H1 (cell line): ENCODE results near the gene OSBPL2. TPM values are rescaled to one million over a fixed set of nuclear protein-coding genes. Genes with fewer than 3 reads are reported as not detected.

Source experiments
- CTCF ChIA-PET: fragments of 300-600 bp; sonication (Branson Sonifier 250); formaldehyde crosslinking; loops from one replicate; lab custom pipeline; 2021; ENCODE audit not compliant: partially characterized antibody; lab: Charles Lee
- POLR2A ChIA-PET: fragments of 300-600 bp; sonication (Branson Sonifier 250); formaldehyde crosslinking; loops from one replicate; lab custom pipeline; 2021; ENCODE audit warnings: inconsistent platforms; ENCODE audit not compliant: partially characterized antibody; lab: Charles Lee
- DNase-seq, 2 experiments: peaks; one replicate each; pipeline versions ENCODE4 v3.0.0 to v3.0.0-alpha.2; 2010 to 2022; ENCODE audit warnings: low spot score in 2 of 2, low read depth in 1 of 2, mixed read lengths in 1 of 2
- FAIRE-seq: peaks from 2 replicates; lab custom pipeline; 2011; peaks lifted over from hg19 to GRCh38; lab: Jason Lieb, UNC
- H2AFZ ChIP-seq: 2 replicates; pipeline ENCODE4 v1.8.1; 2012; ENCODE audit warnings: low read length, inconsistent platforms
- H2AK5ac ChIP-seq: 2 replicates; pipeline ENCODE4 v1.6.1; 2013; ENCODE audit warnings: low read depth, low read length
- H2BK120ac ChIP-seq: replicated peaks from 2 replicates; pipeline ENCODE3; 2013; ENCODE audit warnings: low read depth, low read length, inconsistent platforms
- H2BK12ac ChIP-seq: 2 replicates; pipeline ENCODE4 v1.6.1; 2013; ENCODE audit warnings: low read depth, low read length
- H2BK15ac ChIP-seq: 2 replicates; pipeline ENCODE4 v1.6.1; 2013; ENCODE audit warnings: low read length
- H2BK20ac ChIP-seq: 2 replicates; pipeline ENCODE4 v1.6.1; 2013; ENCODE audit warnings: low read length
- H2BK5ac ChIP-seq: 2 replicates; pipeline ENCODE4 v1.6.1; 2013; ENCODE audit warnings: low read depth, low read length
- H3K14ac ChIP-seq: 2 replicates; pipeline ENCODE4 v1.6.1; 2013; ENCODE audit warnings: inconsistent platforms; ENCODE audit not compliant: insufficient read length
- H3K18ac ChIP-seq: 2 replicates; pipeline ENCODE4 v1.6.1; 2013; ENCODE audit warnings: low read length; ENCODE audit errors: extremely low read depth
- H3K23ac ChIP-seq: 2 replicates; pipeline ENCODE4 v1.6.1; 2013; ENCODE audit warnings: inconsistent platforms; ENCODE audit not compliant: insufficient read length
- H3K23me2 ChIP-seq: 2 replicates; pipeline ENCODE4 v1.6.1; 2013; ENCODE audit warnings: low read depth, low read length
- H3K27ac ChIP-seq: 2 replicates; pipeline ENCODE4 v1.6.1; 2011; ENCODE audit warnings: low read depth, low read length, inconsistent platforms
- H3K27me3 ChIP-seq, 4 experiments: replicated peaks in 1 of 4; 1 replicate in 1 of 4; 2 replicates in 3 of 4; pipeline versions ENCODE4 v1.6.1 to v1.8.1; 2011 to 2013; ENCODE audit warnings: low read length in 3 of 4, mild to moderate bottlenecking in 3 of 4, inconsistent platforms in 2 of 4, mixed read lengths in 2 of 4, moderate library complexity in 1 of 4; ENCODE audit not compliant: control insufficient read depth in 3 of 4, insufficient read depth in 3 of 4; ENCODE audit errors: extremely low read depth in 1 of 4
- H3K36me3 ChIP-seq, 4 experiments: 2 replicates each; pipeline versions ENCODE4 v1.6.1 to v1.8.1; 2011 to 2013; ENCODE audit warnings: mild to moderate bottlenecking in 4 of 4, low read length in 3 of 4, moderate library complexity in 2 of 4, control low read depth in 1 of 4, inconsistent platforms in 1 of 4; ENCODE audit not compliant: insufficient read depth in 4 of 4, control insufficient read depth in 2 of 4
- H3K4ac ChIP-seq: replicated peaks from 2 replicates; pipeline ENCODE3; 2013; ENCODE audit warnings: low read length, low read depth, mixed read lengths, inconsistent platforms; ENCODE audit not compliant: insufficient read length
- H3K4me1 ChIP-seq, 4 experiments: replicated peaks in 1 of 4; 1 replicate in 1 of 4; 2 replicates in 3 of 4; pipeline versions ENCODE4 v1.6.1 to v1.8.1; 2011 to 2013; ENCODE audit warnings: low read length in 3 of 4, inconsistent platforms in 2 of 4, mixed read lengths in 1 of 4; ENCODE audit not compliant: insufficient read depth in 4 of 4, control insufficient read depth in 3 of 4
- H3K4me2 ChIP-seq, 2 experiments: 2 replicates each; pipeline versions ENCODE4 v1.6.1 to v1.8.1; 2011 to 2013; ENCODE audit warnings: low read depth in 2 of 2, low read length in 2 of 2, control low read depth in 1 of 2, inconsistent platforms in 1 of 2, mild to moderate bottlenecking in 1 of 2; ENCODE audit not compliant: insufficient read depth in 1 of 2
- H3K4me3 ChIP-seq, 4 experiments: fragments of 200-600, 300-600 bp in 1 of 4; sonication (generic), shearing (Covaris generic), sonication (Bioruptor Twin) in 1 of 4; 2 replicates each; pipeline versions ENCODE4 v1.5.1 to v1.8.1; 2011 to 2016; ENCODE audit warnings: low read length in 4 of 4, low read depth in 3 of 4, control low read depth in 2 of 4, inconsistent platforms in 2 of 4, mild to moderate bottlenecking in 2 of 4, mixed read lengths in 1 of 4, moderate library complexity in 1 of 4; ENCODE audit not compliant: insufficient read depth in 2 of 4; ENCODE audit errors: extremely low read depth in 1 of 4
- H3K56ac ChIP-seq: replicated peaks from 2 replicates; pipeline ENCODE3; 2013; ENCODE audit warnings: low read depth, mild to moderate bottlenecking, mixed read lengths, low read length, inconsistent platforms; ENCODE audit not compliant: insufficient read length
- H3K79me1 ChIP-seq: 2 replicates; pipeline ENCODE4 v1.6.1; 2013; ENCODE audit warnings: low read depth, low read length, control low read depth
- H3K79me2 ChIP-seq, 2 experiments: 2 replicates each; pipeline versions ENCODE4 v1.6.1 to v1.8.1; 2012 to 2013; ENCODE audit warnings: low read length in 2 of 2, mild to moderate bottlenecking in 2 of 2, inconsistent platforms in 1 of 2; ENCODE audit not compliant: insufficient read depth in 2 of 2, control insufficient read depth in 1 of 2
- H3K9ac ChIP-seq, 4 experiments: replicated peaks in 1 of 4; 1 replicate in 1 of 4; 2 replicates in 3 of 4; pipeline versions ENCODE4 v1.6.1 to v1.8.1; 2011 to 2013; ENCODE audit warnings: low read depth in 3 of 4, low read length in 3 of 4, control low read depth in 2 of 4, mild to moderate bottlenecking in 2 of 4, moderate library complexity in 2 of 4, inconsistent platforms in 1 of 4; ENCODE audit errors: extremely low read depth in 1 of 4
- H3K9me3 ChIP-seq, 2 experiments: 2 replicates each; pipeline versions ENCODE4 v1.6.1 to v1.8.1; 2012 to 2013; ENCODE audit warnings: mild to moderate bottlenecking in 2 of 2, moderate library complexity in 2 of 2, control low read depth in 1 of 2, inconsistent platforms in 1 of 2, low read depth in 1 of 2, low read length in 1 of 2, mixed read lengths in 1 of 2; ENCODE audit not compliant: insufficient read depth in 2 of 2
- H4K20me1 ChIP-seq, 2 experiments: replicated peaks in 1 of 2; 2 replicates each; pipeline versions ENCODE3 to v1.8.1; 2011 to 2013; ENCODE audit warnings: inconsistent platforms in 2 of 2, low read length in 2 of 2, mild to moderate bottlenecking in 1 of 2; ENCODE audit not compliant: insufficient read depth in 2 of 2, control insufficient read depth in 1 of 2
- H4K5ac ChIP-seq: 2 replicates; pipeline ENCODE4 v1.6.1; 2013; ENCODE audit warnings: low read length, low read depth, mixed read lengths, inconsistent platforms; ENCODE audit not compliant: insufficient read length
- H4K8ac ChIP-seq: 2 replicates; pipeline ENCODE4 v1.8.0; 2013; ENCODE audit warnings: mild to moderate bottlenecking, moderate library complexity, low read length, inconsistent platforms; ENCODE audit not compliant: insufficient read depth; ENCODE audit errors: extremely low read depth
- H4K91ac ChIP-seq: replicated peaks from 2 replicates; pipeline ENCODE3; 2013; ENCODE audit warnings: low read length, mixed read lengths, inconsistent platforms; ENCODE audit not compliant: insufficient read length
- FOSL1 ChIP-seq: IDR thresholded peaks from 2 replicates; pipeline ENCODE4 v1.6.1; 2011; ENCODE audit warnings: mild to moderate bottlenecking, low read depth, low read length, moderate library complexity; ENCODE audit not compliant: insufficient read depth
- GABPA ChIP-seq: IDR thresholded peaks from 2 replicates; pipeline ENCODE4 v1.6.1; 2011; ENCODE audit warnings: mild to moderate bottlenecking, low read length, moderate library complexity, borderline replicate concordance; ENCODE audit not compliant: insufficient read depth
- POU5F1 ChIP-seq: IDR thresholded peaks from 2 replicates; pipeline ENCODE4 v1.6.1; 2011; ENCODE audit warnings: low read depth, mild to moderate bottlenecking, low read length, moderate library complexity
- SP1 ChIP-seq: IDR thresholded peaks from 2 replicates; pipeline ENCODE4 v1.6.1; 2011; ENCODE audit warnings: low read depth, low read length
- SP2 ChIP-seq: IDR thresholded peaks from 2 replicates; pipeline ENCODE4 v1.6.1; 2012; ENCODE audit warnings: mild to moderate bottlenecking, low read length, inconsistent platforms
- SP4 ChIP-seq: IDR thresholded peaks from 2 replicates; pipeline ENCODE4 v1.6.1; 2012; ENCODE audit warnings: low read length, inconsistent platforms
- WGBS, 2 experiments: shearing (Covaris generic) in 1 of 2; methylation state at CpG; one replicate each; pipeline versions ENCODE4 v1.1.6 to v1.1.7; 2013 to 2015; ENCODE audit warnings: low lambda C conversion rate in 2 of 2, mixed read lengths in 2 of 2, inconsistent platforms in 1 of 2, low coverage in 1 of 2, missing lambda C conversion rate in 1 of 2; ENCODE audit not compliant: insufficient replicate concordance in 2 of 2, insufficient coverage in 1 of 2, insufficient read length in 1 of 2; ENCODE audit errors: extremely low coverage in 1 of 2, missing lambda C conversion rate in 1 of 2; 5-methylcytosine and 5-hydroxymethylcytosine counted together
- long read RNA-seq, 2 experiments: library from RNA in 1 of 2; library from capped mRNA in 1 of 2; stranded (forward); transcript quantifications; one replicate each; pipeline ENCODE4 v2.0.0, GENCODE V29; 2021; ENCODE audit warnings: inconsistent platforms in 1 of 2
- polyA minus RNA-seq, 3 experiments: library from RNA; depleted of rRNA, polyadenylated mRNA; stranded (reverse); fragments of >200 nt; gene quantifications; 1 replicate in 2 of 3; 2 replicates in 1 of 3; pipeline ENCODE4 v1.2.3, GENCODE V29; 2011
- polyA plus RNA-seq, 7 experiments: library from polyadenylated mRNA; depleted of rRNA in 3 of 7; stranded (reverse) in 5 of 7; unstranded in 2 of 7; fragments of >200 nt in 5 of 7; fragments of 200-250 nt in 2 of 7; gene quantifications; 1 replicate in 5 of 7; 2 replicates in 1 of 7; 4 replicates in 1 of 7; pipeline versions ENCODE4 v1.2.1 to v1.2.3, GENCODE V29; 2011 to 2013; ENCODE audit warnings: missing spikeins in 2 of 7, mixed read lengths in 2 of 7
- total RNA-seq: library from RNA; stranded (reverse); fragmentation: NEBNext Ultra II Directional; extraction: Animal tissue kit (Norgen Biotek cat#: 25700); gene quantifications from 2 replicates; pipeline ENCODE4 v1.2.1, GENCODE V29; 2021
- TF ChIP-seq, protein P1 (sequence below): IDR thresholded peaks from 2 replicates; pipeline ENCODE4 v1.6.1; 2011; ENCODE audit warnings: low read length, improper control_type of control experiment

Gene OSBPL2
- total RNA-seq: 42.4 and 42.6 TPM in 2 replicates
- 11.7 and 16.9 TPM in 2 replicates for polyA plus RNA-seq (2011; rRNA removed)
- 17.9 TPM for polyA plus RNA-seq (2011; cell fraction: cytosol; rRNA removed)
- polyA plus RNA-seq (2011; cell fraction: nucleus; rRNA removed): 47.6 TPM
- 21.7 to 24.9 TPM (median 23.7 TPM) in 4 replicates for polyA plus RNA-seq (2012, experiment 1 of 2)
- 5.0 TPM for polyA plus RNA-seq (2012, experiment 2 of 2)
- 17.0 TPM for polyA plus RNA-seq (2013, experiment 1 of 2)
- polyA plus RNA-seq (2013, experiment 2 of 2): 15.9 TPM
- polyA minus RNA-seq (2011; rRNA and poly(A)+ RNA removed): 51.4 and 59.5 TPM in 2 replicates
- polyA minus RNA-seq (2011; cell fraction: cytosol; rRNA and poly(A)+ RNA removed): 16.6 TPM
- 25.7 TPM for polyA minus RNA-seq (2011; cell fraction: nucleus; rRNA and poly(A)+ RNA removed)
- long read RNA-seq, experiment 1, full-length matches to known transcripts: 2 of 17 reads
- long read RNA-seq, experiment 1, partial matches to known transcripts: 11 of 17 reads
- long read RNA-seq, experiment 1, other reads (novel, unspliced or antisense): 4 of 17 reads
- long read RNA-seq, experiment 2, full-length matches to known transcripts: 5 of 12 reads
- long read RNA-seq, experiment 2, partial matches to known transcripts: 6 of 12 reads
- long read RNA-seq, experiment 2, other reads (novel, unspliced or antisense): 1 of 12 reads

DNA sequence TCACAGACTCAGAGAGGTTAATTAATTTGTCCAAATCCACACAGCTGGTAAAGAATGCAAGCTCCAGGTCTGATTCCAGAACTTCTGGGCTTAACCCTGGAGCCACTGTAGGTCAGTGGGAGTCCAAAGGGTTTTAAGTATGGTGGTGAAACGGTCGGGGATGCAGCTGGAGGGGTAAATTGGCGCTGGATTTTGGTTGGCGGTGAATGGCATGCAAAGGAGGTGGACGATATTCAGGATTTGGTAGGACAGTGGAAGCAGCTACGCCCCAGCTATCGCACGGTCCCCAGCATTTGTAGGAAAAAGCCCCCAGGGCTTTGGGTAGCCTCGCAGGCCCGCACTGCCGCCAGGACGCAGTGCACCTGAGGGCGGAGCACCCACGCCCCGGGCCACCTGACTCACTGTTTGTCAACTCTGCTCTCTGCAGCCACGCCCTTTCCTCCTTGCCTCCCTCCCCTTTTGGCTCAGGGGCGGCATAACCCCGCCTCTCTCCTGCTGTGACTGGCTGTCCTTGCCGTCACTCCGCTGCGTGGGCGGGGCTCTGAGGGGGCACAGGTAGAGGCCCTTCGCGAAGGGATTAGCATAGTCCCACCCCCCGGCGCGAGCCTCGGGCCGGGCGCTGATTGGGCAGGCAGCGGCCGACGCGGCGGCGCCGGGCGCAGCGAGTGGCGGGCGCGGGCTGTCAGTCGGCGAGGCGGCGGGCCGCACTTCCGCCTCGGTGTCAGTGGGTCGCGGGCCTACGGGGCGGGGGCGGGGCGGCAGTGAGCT lies at the start of gene OSBPL2:
Gene OSBPL2 (plus strand): TSS at position 721 of the 768 bp plus-strand sequence. CDS start 17,664 bp downstream, outside the sequence.
- Histone ChIP-seq H3K14ac (no peak within 1 kb of the TSS), H3K9me3 (peaks cover 0 to 2% of the 10 kb centered on the region in 2 experiments; a peak in 1 of 4 replicates), H3K23me2 (peaks cover 2% of the 10 kb centered on the region; the same call in 1 of the 2 replicates), H2BK20ac (no peak within 1 kb of the TSS), H4K91ac (no peak within 1 kb of the TSS), H3K4me2 (peak within 1 kb of the TSS; percentile 89 to 91), H4K8ac (no peak within 1 kb of the TSS), H3K18ac (peak within 1 kb of the TSS; percentile 38; the same call in 1 of the 2 replicates), H4K20me1 (peaks cover 10 to 17% of the 10 kb centered on the region in 2 experiments), H2BK12ac (no peak within 1 kb of the TSS), H2AK5ac (no peak within 1 kb of the TSS), H3K27ac (no peak within 1 kb of the TSS), H3K4me3 (peak within 1 kb of the TSS; percentile 72 to 90 (median 74)), H3K27me3 (0 out of 7 replicates have a peak, but pooled peaks cover 0 to 3% (median 0%) of the 10 kb centered on the region in 4 experiments), H3K4me1 (peaks cover 0 to 9% (median 6%) of the 10 kb centered on the region in 4 experiments; a peak in 5 of 7 replicates), H3K9ac (peak within 1 kb of the TSS in 2 of 4 experiments; percentile 36 to 86; a peak in 4 of 7 replicates), H3K23ac (no peak within 1 kb of the TSS), H2BK120ac (no peak within 1 kb of the TSS), H4K5ac (no peak within 1 kb of the TSS), H2BK5ac (peak within 1 kb of the TSS; percentile 80; the same call in 1 of the 2 replicates), H2BK15ac (no peak within 1 kb of the TSS), H3K56ac (no peak within 1 kb of the TSS), H3K36me3 (peaks cover 0 to 2% (median 0%) of the 10 kb centered on the region in 4 experiments; a peak in 1 of 8 replicates), H3K79me2 (peaks cover 6 to 41% of the 10 kb centered on the region in 2 experiments; a peak in 3 of 4 replicates), H3K4ac (no peak within 1 kb of the TSS), H2AFZ (peak within 1 kb of the TSS; percentile 85), H3K79me1 (peaks cover 16% of the 10 kb centered on the region)
- ChIA-PET CTCF (no interaction called here), POLR2A (interaction anchor here (0.9 to 2.6 kb wide), 4 partner anchors 12 to 116 kb away, joined by 3 to 7 read pairs (median 3); partner anchors contain the start of gene LSM14B)
- WGBS, 2 experiments: 11% methylated on average over 30 of the region's 55 CpGs; no CpG with 5 or more reads in 1 of the 2 experiments
- FAIRE-seq (peak; percentile 57), DNase-seq (peak; percentile 98 to 100)
- no peak for TF ChIP-seq POU5F1
- TF ChIP-seq GABPA: peak; percentile 61; the same call in 1 of the 2 replicates
- peak; percentile 95 for TF ChIP-seq SP1
- peak; percentile 71 for TF ChIP-seq SP2
- TF ChIP-seq SP4: peak; percentile 82; the same call in 1 of the 2 replicates
- TF ChIP-seq, protein P1, sequence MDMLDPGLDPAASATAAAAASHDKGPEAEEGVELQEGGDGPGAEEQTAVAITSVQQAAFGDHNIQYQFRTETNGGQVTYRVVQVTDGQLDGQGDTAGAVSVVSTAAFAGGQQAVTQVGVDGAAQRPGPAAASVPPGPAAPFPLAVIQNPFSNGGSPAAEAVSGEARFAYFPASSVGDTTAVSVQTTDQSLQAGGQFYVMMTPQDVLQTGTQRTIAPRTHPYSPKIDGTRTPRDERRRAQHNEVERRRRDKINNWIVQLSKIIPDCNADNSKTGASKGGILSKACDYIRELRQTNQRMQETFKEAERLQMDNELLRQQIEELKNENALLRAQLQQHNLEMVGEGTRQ: peak; percentile 73
- peak; percentile 82; the same call in 1 of the 2 replicates for TF ChIP-seq FOSL1
